ENCODE results near the gene CCNB1IP1. TPM values are rescaled to one million over a fixed set of nuclear protein-coding genes. Genes with fewer than 3 reads are reported as not detected.
A peak's percentile ranks its signal among the peaks of the same experiment; 100 is the strongest.
"Not testable (repeated sequence)": the region's sequence is repeated elsewhere in the genome, so short reads cannot be mapped to it uniquely, and the experiment has no call there.

The CCNB1IP1 gene, protein sequence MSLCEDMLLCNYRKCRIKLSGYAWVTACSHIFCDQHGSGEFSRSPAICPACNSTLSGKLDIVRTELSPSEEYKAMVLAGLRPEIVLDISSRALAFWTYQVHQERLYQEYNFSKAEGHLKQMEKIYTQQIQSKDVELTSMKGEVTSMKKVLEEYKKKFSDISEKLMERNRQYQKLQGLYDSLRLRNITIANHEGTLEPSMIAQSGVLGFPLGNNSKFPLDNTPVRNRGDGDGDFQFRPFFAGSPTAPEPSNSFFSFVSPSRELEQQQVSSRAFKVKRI
- 10 to 100 TPM; 53.5 to 93.4 TPM for total RNA-seq

DNA sequence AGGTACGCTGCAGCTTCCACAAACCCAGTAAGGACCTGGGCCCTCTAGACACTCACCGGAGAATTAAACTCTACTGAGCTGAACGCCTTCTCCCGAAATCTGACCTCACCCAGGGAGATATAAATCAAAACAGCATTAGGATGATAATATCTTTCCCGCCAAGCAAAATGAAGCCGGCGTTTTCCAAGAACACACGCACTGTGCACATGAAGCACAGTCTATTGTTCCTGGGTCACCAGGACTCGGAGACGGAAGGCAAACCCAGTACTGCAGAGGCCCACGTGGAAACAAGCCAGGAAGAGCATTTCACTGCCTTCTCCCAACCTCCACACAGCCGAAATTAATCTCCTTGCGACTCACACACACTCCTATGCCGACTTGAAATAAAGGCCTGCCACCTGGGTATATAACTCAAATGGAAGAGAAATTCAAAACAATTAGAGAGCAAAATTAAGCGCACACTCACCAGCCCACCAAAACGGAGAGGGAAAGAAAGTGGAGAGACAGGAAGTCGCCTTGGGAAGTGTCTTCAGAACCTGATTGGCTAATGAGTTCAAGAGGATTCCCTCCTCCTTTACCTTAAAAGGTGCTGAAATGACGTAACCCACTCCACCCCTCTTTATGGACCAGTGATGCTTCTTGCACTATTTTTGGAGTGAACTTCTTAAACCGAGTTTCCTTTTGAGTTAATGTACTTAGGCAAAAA lies at the start of gene CCNB1IP1:
CCNB1IP1 (minus strand) TSS at position 492 of the 706 bp plus-strand sequence. CDS start 16,756 bp downstream, outside the sequence.
- H3K9me3 Mint-ChIP-seq = no peaks in the 10 kb centered on the region
- H3K27me3 Mint-ChIP-seq = no peaks in the 10 kb centered on the region
- ATAC-seq (replicated peaks) = peak; percentile 100
- peaks cover 14% of the 10 kb centered on the region for H3K4me1 Mint-ChIP-seq
- H3K27ac Mint-ChIP-seq = peak within 1 kb of the TSS; percentile 88
- peaks cover 49% of the 10 kb centered on the region for H3K36me3 Mint-ChIP-seq (ENCODE audit: low read depth)
- H3K4me3 Mint-ChIP-seq = peak within 1 kb of the TSS; percentile 95

DNA sequence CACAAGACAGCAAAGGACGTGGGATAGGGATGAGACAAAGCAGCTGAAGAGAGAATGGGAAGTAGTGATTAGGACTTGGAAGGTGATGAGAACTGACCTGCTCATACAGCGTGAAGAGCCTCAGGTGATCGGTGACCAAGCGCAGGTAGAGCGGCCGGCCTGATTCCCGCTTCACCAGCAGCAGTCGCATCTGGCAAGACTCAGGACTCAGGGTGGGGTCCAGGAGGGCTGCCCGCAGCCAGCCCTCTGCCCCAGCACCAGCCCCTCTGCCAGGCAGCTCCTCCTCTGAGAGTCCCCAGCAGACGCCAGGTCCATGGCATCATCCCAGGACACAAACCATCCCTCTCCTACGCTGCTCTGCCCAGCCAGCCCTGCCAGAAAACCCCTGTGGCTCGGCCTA lies 49.4 kb upstream of the CCNB1IP1 start:
- H3K27ac Mint-ChIP-seq = no peak overlapping the region
- H3K9me3 Mint-ChIP-seq = no peaks in the 10 kb centered on the region
- peaks cover 100% of the 10 kb centered on the region for H3K36me3 Mint-ChIP-seq (ENCODE audit: low read depth)
- H3K4me3 Mint-ChIP-seq = no peak overlapping the region
- no peaks in the 10 kb centered on the region for H3K4me1 Mint-ChIP-seq
- no peak for ATAC-seq (replicated peaks)
- H3K27me3 Mint-ChIP-seq = no peaks in the 10 kb centered on the region

DNA sequence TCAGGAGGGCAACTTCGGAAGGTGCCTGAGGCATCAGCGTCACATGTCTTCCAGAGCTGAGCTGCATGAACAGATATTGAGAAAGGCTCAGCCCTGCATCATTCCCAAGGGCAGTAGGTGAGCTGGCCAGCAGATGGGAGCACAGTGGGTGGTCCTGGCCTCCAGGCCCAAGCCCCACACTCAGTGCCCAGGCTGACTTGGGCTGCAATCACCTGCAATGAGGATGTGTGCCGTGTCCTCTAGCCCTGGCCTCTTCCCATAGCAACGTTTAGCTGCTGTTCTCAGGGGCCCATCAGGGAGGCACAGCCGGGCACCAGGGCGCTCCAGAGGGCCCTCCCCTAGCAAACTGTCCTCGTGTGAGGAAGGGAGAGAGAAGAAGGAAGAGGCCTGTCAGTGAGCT lies 48.3 kb upstream of the CCNB1IP1 start:
- peak overlapping the region; percentile 50 for H3K27ac Mint-ChIP-seq
- no peaks in the 10 kb centered on the region for H3K4me1 Mint-ChIP-seq
- no peaks in the 10 kb centered on the region for H3K27me3 Mint-ChIP-seq
- ATAC-seq (replicated peaks) = no peak
- no peaks in the 10 kb centered on the region for H3K9me3 Mint-ChIP-seq
- peaks cover 100% of the 10 kb centered on the region for H3K36me3 Mint-ChIP-seq (ENCODE audit: low read depth)
- H3K4me3 Mint-ChIP-seq = no peak overlapping the region

DNA sequence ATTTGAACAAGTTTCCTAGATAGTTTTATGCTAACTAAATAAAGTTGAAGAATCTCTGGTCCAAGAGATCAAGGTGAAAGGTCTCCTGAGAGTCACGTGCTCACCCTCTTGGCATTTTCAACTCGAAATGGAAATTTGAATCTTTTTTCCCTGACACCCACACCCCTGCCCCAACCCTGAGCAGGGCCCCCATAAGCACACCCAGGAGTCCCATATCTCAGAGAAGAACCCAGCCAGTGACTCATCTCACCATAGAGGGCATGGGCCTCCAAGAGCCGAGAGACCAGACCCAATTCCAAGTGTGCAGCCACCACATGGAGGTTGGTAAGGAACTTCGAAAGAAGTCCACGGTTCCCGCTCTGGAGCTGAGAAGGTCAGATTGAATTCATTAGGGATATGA lies 47.6 kb upstream of the CCNB1IP1 start:
- no peak for ATAC-seq (replicated peaks)
- Mint-ChIP-seq H3K27ac (no peak overlapping the region), H3K9me3 (no peaks in the 10 kb centered on the region), H3K4me1 (no peaks in the 10 kb centered on the region), H3K27me3 (no peaks in the 10 kb centered on the region), H3K4me3 (no peak overlapping the region), H3K36me3 (ENCODE audit: low read depth) (peaks cover 100% of the 10 kb centered on the region)

DNA sequence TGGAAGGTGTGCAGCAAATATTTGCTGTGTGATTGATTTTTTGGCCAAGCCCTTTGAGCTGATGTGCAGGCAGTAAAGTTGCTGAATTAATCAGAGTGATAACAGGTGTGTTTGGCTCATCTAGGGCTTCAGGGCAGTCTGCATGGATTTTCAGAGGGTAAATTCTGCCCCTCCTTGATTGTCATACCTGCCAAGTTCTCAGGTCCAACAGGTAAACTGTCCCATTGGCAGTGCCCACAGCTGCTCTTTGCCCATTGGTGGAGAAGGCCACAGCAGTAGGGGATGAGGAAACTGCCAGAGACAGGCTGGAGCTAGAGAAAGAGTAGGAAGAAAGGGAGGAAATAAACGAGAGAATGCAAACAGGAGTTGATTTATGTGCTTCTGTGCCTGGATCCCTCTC lies 46.7 kb upstream of the CCNB1IP1 start:
- H3K4me3 Mint-ChIP-seq = no peak overlapping the region
- no peak for ATAC-seq (replicated peaks)
- H3K9me3 Mint-ChIP-seq = no peaks in the 10 kb centered on the region
- no peaks in the 10 kb centered on the region for H3K27me3 Mint-ChIP-seq
- peaks cover 100% of the 10 kb centered on the region for H3K36me3 Mint-ChIP-seq (ENCODE audit: low read depth)
- H3K4me1 Mint-ChIP-seq = no peaks in the 10 kb centered on the region
- no peak overlapping the region for H3K27ac Mint-ChIP-seq

DNA sequence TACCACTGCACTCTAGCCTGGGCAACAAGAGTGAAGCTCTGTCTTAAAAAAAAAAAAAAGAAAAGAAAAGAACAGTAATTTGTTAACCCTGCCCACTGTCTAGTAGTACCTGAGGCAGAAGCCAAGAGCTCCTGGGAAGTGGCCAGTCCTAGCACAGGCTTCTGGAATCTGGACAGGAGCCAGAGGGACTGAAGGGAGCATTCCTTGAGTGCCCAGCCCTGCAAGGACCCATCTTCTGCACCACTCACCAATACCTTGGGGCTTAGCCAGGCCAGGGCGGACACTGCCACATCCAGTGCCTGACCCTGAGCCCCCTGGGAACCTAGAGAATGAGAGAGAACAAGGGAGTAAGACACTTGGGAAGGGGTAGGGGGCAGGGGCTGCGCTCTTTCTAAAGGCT lies 44.1 kb upstream of the CCNB1IP1 start:
- H3K27me3 Mint-ChIP-seq = no peaks in the 10 kb centered on the region
- H3K36me3 Mint-ChIP-seq (ENCODE audit: low read depth) = peaks cover 100% of the 10 kb centered on the region
- ATAC-seq (replicated peaks) = no peak
- H3K4me3 Mint-ChIP-seq = no peak overlapping the region
- no peaks in the 10 kb centered on the region for H3K9me3 Mint-ChIP-seq
- H3K27ac Mint-ChIP-seq = peak overlapping the region; percentile 8
- no peaks in the 10 kb centered on the region for H3K4me1 Mint-ChIP-seq

DNA sequence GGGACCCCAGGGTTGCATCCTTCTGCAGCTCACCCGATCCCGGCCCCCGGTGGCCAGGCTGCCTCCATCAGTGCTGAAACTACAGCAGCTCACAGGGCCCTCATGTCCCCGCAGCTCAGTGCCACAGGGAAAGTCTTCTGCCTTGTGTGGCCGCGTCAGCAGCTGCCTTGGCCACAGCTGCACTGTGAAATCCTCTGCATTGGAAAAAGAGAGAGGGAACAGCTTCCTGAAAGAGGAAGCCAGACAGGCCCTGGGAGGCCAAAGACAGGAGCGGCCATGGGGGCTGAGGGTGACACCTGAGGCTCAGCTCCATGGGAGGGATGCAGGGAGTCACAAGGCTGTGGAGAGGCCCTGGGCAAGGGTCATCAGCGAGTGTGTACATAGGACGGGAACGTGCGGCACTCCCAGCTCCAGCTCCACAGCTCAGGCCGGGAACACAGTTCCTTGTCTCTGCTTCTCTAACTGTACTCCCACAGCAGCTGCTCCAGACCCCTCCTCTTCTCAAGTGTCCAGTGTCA lies 43.1 kb upstream of the CCNB1IP1 start:
- H3K27ac Mint-ChIP-seq = peak overlapping the region; percentile 25
- H3K36me3 Mint-ChIP-seq (ENCODE audit: low read depth) = peaks cover 100% of the 10 kb centered on the region

DNA sequence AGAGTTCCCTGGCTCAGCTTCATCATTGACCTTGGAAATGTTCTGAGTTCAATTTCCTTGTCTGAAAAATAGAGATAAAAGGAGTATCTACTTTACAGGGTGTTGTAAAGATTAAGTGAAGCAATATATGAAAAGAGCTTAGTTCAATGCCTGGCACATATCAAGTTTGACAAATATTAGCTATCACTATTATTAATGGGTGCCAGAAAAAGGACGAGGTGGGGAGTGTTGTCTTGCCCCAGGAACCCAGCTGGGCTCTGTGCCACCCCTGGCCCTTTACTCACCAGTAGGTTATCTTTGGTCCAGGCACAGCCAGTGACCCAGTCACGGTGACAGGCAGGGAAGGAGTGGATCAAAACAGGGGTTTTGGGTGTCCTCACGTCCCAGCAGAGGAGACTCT lies 42.4 kb upstream of the CCNB1IP1 start:
- Mint-ChIP-seq H3K36me3 (ENCODE audit: low read depth) (peaks cover 100% of the 10 kb centered on the region), H3K27ac (no peak overlapping the region)
- no peak for ATAC-seq (replicated peaks)

More for the DNA sequence above, 43.1 kb upstream of the CCNB1IP1 start:
- Mint-ChIP-seq H3K4me3 (no peak overlapping the region), H3K9me3 (no peaks in the 10 kb centered on the region), H3K4me1 (no peaks in the 10 kb centered on the region), H3K27me3 (no peaks in the 10 kb centered on the region)
- ATAC-seq (replicated peaks) = no peak

DNA sequence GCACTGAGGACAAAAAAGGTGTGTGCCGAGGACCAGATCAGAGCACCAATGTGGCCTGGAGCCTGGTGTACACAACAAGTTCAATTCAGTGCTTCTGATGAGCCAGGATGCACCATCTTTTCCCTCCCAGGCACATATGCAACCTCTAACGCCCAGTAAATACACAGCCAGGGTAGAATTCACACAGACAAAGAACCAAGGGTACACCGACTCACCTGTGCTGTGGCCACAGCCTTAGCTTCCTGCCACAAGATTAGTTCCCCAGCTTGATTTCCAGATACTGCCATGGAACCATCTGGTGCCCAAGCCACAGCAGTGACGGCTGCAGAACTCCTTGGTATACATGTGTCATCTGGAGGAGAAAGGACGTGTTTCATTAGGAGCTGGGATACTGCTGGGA lies 39.7 kb upstream of the CCNB1IP1 start:
- H3K27me3 Mint-ChIP-seq = no peaks in the 10 kb centered on the region
- ATAC-seq (replicated peaks) = no peak
- H3K36me3 Mint-ChIP-seq (ENCODE audit: low read depth) = peaks cover 100% of the 10 kb centered on the region
- H3K4me3 Mint-ChIP-seq = no peak overlapping the region
- no peaks in the 10 kb centered on the region for H3K9me3 Mint-ChIP-seq
- H3K27ac Mint-ChIP-seq = no peak overlapping the region
- H3K4me1 Mint-ChIP-seq = peaks cover 4% of the 10 kb centered on the region

More for the DNA sequence above, 42.4 kb upstream of the CCNB1IP1 start:
- Mint-ChIP-seq H3K27me3 (no peaks in the 10 kb centered on the region), H3K4me3 (no peak overlapping the region), H3K4me1 (no peaks in the 10 kb centered on the region), H3K9me3 (no peaks in the 10 kb centered on the region)

DNA sequence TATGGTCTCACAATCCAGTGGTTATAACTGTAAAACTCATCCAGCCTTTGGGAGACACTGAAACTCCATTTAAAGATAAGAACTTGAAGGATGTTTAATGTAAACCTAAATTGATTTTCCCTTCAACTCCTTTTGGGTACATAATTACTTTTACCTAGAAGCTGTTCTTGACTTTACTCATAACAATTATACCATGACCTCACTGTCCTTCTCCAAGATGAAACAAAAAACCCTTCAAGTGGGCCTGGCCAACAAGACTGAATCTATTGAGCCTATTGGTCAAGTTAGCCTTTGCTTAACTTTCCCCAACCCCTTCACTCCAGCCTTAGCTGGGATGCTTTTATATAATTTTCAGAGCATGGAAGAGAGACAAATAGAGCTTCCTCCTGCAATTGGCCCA lies 32.8 kb upstream of the CCNB1IP1 start:
- H3K36me3 Mint-ChIP-seq (ENCODE audit: low read depth) = peaks cover 89% of the 10 kb centered on the region
- peak overlapping the region; percentile 20 for H3K4me3 Mint-ChIP-seq
- H3K9me3 Mint-ChIP-seq = no peaks in the 10 kb centered on the region
- H3K27ac Mint-ChIP-seq = peak overlapping the region; percentile 76
- no peaks in the 10 kb centered on the region for H3K27me3 Mint-ChIP-seq
- ATAC-seq (replicated peaks) = peak; percentile 36
- H3K4me1 Mint-ChIP-seq = peaks cover 14% of the 10 kb centered on the region

DNA sequence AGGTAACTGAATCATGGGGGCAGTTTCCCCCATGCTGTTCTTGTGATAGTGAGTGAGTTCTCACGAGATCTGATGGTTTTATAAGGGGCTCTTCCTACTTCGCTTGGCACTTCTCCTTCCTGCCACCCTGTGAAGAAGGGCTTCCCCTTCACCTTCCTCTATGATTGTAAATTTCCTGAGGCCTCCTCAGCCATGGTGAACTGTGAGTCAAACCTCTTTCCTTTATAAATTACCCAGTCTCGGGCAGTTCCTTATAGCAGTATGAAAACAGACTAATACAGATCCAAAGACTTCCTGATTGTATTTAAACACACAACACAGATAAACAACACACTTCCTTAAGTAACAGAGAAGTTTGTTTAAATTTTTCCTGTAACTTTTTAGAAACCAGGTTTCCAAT lies 25.4 kb upstream of the CCNB1IP1 start:
- not testable (repeated sequence) for H3K9me3 Mint-ChIP-seq; H3K27me3 Mint-ChIP-seq; H3K4me3 Mint-ChIP-seq; ATAC-seq (replicated peaks)
- H3K4me1 Mint-ChIP-seq = peaks cover 17% of the 10 kb centered on the region
- peak overlapping the region; percentile 22 for H3K27ac Mint-ChIP-seq
- peaks cover 84% of the 10 kb centered on the region for H3K36me3 Mint-ChIP-seq (ENCODE audit: low read depth)

DNA sequence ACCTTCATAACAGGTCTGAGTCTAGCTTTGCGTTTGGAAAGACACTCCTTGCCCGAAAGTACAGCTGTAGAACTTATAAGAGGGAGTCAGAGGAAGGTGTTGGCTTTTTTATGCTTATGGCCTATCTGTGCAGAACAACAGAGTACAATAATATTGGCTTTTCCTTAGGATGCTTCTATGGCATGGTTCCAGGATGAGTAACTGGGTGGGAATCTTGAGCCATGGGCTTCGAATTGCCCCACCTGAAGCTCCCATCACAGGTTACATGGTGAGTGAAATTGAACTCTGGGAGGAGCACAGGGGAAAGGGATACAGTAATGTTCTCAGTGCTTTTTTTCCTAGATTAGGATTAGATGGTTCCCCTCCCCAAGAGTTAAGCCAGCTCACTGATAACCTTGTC lies 23.3 kb upstream of the CCNB1IP1 start:
- H3K27ac Mint-ChIP-seq = peak overlapping the region; percentile 55
- no peak overlapping the region for H3K4me3 Mint-ChIP-seq
- ATAC-seq (replicated peaks) = no peak
- peaks cover 91% of the 10 kb centered on the region for H3K36me3 Mint-ChIP-seq (ENCODE audit: low read depth)
- H3K9me3 Mint-ChIP-seq = no peaks in the 10 kb centered on the region
- peaks cover 17% of the 10 kb centered on the region for H3K4me1 Mint-ChIP-seq
- no peaks in the 10 kb centered on the region for H3K27me3 Mint-ChIP-seq

DNA sequence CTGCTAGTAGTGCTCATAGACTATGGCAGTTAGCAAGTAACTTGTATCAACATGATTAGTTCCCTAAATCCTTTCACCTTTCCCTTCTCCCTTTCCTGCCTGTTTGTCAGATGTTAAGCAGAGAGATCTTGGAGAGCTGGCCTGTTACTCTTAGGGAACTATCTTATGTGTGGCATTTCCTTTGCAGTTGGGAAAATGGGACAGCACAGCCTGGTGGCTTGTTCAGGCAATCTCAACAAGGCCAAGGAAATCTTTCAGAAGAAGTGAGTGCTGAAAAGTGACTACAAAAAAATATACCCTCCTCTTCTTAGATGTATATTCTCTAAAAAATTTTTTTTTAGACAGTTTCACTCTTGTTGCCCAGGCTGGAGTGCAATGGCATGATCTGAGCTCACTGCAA lies 17.8 kb upstream of the CCNB1IP1 start:
- Mint-ChIP-seq H3K9me3 (no peaks in the 10 kb centered on the region), H3K4me1 (peaks cover 3% of the 10 kb centered on the region), H3K36me3 (ENCODE audit: low read depth) (peaks cover 98% of the 10 kb centered on the region), H3K4me3 (no peak overlapping the region), H3K27ac (no peak overlapping the region), H3K27me3 (no peaks in the 10 kb centered on the region)
- ATAC-seq (replicated peaks) = no peak

DNA sequence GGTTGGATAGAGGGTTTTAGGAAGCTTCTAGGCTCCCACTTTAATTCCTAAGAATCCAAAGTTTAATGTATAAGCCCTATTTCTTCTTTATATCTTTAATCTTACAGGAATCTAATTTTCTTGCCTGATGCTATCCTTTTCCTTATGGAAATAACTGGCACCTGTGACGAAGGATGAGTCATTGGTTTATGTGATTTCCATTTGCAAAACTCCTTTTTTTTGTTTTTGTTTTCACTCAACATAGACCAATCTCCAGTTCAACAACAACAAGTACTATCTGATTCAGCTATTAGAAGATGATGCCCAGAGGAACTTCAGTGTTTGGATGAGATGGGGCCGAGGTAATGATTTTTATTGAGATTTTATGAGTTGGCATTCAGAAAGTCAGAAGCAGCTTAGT lies 17.2 kb upstream of the CCNB1IP1 start:
- Mint-ChIP-seq H3K36me3 (ENCODE audit: low read depth) (peaks cover 98% of the 10 kb centered on the region), H3K27me3 (no peaks in the 10 kb centered on the region), H3K4me3 (no peak overlapping the region), H3K9me3 (no peaks in the 10 kb centered on the region), H3K27ac (no peak overlapping the region), H3K4me1 (peaks cover 4% of the 10 kb centered on the region)
- ATAC-seq (replicated peaks) = no peak

DNA sequence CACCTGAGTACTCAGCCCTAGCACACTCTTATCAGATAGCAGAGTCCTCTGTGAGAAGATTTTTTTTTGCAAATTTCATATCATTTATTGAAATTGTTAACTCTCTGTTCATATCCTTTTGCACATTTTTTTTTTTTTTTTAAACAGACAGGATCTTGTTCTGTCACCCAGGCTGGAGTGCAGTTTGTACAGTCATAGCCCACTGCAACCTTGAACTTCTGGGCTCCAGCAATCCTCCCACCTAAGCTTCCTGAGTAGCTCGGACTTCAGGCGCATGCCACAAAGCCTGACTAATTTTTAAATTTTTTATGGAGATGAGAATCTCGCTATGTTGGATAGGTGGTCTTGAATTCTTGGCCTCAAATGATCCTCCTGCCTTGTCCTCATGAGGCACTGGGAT lies 14.7 kb upstream of the CCNB1IP1 start:
- Mint-ChIP-seq H3K4me1 (peaks cover 15% of the 10 kb centered on the region), H3K36me3 (ENCODE audit: low read depth) (peaks cover 93% of the 10 kb centered on the region)

More for the DNA sequence above, 14.7 kb upstream of the CCNB1IP1 start:
- no peak overlapping the region for H3K27ac Mint-ChIP-seq
- no peak for ATAC-seq (replicated peaks)
- no peaks in the 10 kb centered on the region for H3K9me3 Mint-ChIP-seq
- no peaks in the 10 kb centered on the region for H3K27me3 Mint-ChIP-seq
- no peak overlapping the region for H3K4me3 Mint-ChIP-seq
